GM13976 (cell line): ENCODE results near the gene SSNA1.

Source experiments
- DNase-seq: peaks from one replicate; pipeline ENCODE4 v3.0.0; 2012; ENCODE audit warnings: low spot score
- in situ Hi-C: fragments of 300-500 bp; cut with MboI; formaldehyde crosslinking; loops from one replicate; pipeline ENCODE4 v1.12.0; 2022; ENCODE audit warnings: low sequenced_read_pairs, mixed read lengths, inconsistent platforms; ENCODE audit not compliant: unreplicated experiment
- TF ChIP-seq, protein P1 (sequence below): IDR thresholded peaks from 2 replicates; pipeline ENCODE4 v1.5.1; 2012; ENCODE audit warnings: borderline replicate concordance, mild to moderate bottlenecking; ENCODE audit not compliant: insufficient read depth; ENCODE audit errors: extremely low read depth, missing control alignments, control extremely low read depth

SSNA1 gene

DNA sequence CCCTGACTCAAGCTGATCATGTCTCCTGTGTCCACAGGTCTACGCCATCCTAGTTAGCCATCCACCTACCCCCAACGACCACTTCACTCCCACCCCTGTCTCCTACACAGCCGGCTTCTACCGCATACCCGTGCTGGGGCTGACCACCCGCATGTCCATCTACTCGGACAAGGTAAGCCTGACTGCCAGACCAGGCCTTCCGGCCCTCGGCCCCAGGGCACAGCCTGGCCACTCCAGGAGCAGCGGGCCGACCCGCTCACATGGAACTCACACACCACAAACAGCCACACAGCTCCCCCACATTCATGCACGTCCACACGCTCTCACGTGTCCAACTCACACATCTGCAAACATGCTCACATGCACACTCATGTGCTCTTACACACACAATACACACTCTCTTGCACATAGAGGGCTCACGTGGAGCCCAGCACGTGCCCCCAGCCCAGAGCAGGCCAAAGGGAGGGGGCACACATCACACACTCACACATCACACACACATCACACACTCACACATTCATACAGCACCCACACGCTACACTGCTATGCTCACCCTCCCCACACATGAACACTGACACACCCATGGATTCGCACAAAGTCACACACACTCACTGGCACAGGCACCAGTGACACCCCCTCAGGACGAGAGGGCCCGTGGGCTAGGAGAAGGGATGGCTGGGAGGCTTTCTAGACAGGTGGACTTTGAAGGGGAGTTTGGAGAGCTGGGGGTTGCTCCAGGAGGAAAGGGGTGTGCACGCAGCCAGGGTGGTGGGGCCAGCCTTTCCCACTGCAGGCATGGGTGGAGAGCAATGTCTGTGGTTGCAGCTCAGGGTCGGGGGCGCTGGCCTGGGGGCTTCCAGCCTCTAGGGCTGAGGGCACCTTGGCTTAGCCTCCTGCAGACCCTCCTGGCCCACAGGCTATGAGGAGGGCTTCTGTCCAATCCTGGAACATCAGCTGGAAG lies 46.2 kb upstream of the SSNA1 start:
- in situ Hi-C loops, result no loop called here
- no peak for DNase-seq
- TF ChIP-seq, protein P1, sequence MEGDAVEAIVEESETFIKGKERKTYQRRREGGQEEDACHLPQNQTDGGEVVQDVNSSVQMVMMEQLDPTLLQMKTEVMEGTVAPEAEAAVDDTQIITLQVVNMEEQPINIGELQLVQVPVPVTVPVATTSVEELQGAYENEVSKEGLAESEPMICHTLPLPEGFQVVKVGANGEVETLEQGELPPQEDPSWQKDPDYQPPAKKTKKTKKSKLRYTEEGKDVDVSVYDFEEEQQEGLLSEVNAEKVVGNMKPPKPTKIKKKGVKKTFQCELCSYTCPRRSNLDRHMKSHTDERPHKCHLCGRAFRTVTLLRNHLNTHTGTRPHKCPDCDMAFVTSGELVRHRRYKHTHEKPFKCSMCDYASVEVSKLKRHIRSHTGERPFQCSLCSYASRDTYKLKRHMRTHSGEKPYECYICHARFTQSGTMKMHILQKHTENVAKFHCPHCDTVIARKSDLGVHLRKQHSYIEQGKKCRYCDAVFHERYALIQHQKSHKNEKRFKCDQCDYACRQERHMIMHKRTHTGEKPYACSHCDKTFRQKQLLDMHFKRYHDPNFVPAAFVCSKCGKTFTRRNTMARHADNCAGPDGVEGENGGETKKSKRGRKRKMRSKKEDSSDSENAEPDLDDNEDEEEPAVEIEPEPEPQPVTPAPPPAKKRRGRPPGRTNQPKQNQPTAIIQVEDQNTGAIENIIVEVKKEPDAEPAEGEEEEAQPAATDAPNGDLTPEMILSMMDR, result no peak

DNA sequence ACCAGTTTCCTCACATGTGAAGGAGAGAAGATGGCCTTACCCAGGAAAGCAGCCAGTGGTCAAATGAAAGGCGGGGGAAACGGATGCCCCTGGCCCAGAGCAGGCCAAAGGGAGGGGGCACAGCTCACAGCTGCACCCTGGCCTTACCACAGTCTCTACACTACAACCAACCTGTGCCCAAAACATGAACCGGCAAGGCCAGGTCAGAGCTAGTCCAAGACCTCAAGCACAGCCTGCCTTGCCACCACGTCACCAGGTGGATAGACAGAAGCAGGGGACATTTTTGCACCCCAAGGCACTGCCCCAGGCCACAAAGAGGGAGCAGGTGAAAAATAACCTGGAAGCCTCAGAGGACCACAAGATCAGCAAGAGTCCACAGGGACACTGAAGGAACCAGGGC lies 45.0 kb upstream of the SSNA1 start:
- in situ Hi-C loops, result no loop called here
- TF ChIP-seq, protein P1, result no peak
- DNase-seq, result no peak

DNA sequence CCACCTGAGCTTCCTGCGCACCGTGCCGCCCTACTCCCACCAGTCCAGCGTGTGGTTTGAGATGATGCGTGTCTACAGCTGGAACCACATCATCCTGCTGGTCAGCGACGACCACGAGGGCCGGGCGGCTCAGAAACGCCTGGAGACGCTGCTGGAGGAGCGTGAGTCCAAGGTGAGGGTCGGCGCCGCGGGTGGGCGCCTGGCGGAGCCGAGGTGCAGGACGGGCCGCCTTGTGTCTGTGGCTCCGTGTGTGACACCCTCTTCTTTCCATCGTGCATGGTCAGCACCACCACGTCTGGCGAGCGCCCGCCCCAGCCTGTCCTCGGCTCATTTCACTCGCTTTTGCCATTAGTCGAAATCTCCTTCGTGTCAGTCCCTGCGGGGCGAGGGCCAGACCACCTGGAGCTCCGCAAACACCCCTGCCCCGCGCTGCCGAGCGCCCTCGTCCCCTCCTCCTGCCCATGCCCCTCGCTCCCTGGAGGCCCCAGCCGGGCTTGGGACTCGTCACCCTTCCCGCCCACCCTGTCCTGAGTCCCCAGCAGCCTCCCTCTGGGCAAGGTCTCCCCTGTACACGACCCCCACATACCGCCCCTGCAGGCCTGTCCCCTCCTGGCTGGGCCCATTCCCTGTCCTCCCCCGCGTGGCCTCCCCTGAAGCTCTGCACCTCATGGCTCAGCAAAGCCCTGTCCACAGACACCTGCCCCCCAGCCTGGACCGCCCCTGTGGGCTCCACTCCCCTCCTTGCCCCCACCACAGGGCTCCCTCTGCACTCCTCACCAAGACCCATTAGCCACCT lies 42.5 kb upstream of the SSNA1 start:
- no peak for DNase-seq
- TF ChIP-seq, protein P1, result no peak
- in situ Hi-C loops, result no loop called here

DNA sequence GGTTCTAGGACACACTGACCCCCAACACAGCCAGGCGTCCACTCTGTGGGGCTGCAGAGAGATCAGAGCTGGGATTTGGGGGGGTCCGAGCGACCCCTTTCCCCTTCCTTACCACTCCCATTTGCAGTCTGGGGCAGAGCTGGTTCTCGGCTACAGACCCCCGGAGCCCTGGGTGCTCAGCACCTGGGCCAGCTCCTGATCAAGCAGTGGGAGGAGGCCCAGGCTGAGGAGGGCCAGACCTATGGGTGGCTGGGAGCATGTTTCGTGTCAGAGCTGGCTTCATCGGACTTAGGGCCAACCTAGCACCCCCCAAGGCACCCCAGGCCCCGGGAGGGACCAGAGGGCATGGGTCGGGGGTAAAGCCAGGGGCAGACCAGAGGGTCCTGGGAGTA lies 42.0 kb upstream of the SSNA1 start:
- TF ChIP-seq, protein P1, result no peak
- DNase-seq, result no peak
- in situ Hi-C loops, result no loop called here

DNA sequence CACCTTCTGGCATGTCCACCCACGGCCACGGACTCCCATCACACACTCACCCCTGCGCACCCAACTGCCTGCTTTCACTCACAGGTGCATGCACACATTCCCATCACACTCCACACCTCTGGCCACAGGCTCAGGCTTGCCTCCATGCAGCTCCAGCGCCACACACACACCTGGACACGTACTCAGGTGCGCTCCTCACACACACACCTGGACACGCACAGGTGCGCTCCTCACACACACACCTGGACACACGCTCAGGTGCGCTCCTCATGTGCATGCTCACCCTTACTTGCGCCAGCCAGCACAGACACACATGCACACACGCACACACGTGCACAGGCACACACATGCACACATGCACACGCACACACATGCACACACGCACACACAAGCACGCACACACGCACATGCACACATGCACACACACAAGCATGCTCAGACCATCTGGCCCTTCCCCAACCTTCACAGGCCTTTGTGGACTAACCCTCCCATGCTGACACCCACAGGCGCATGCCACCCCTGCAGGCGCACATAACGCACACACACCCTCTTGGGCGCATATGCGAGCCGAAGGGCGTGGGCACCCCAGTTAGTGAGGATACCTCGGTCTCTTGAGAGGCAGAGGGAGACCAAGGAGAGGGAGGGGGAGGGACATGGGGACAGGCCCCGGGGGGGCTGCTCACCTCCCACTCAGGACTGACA lies 41.2 kb upstream of the SSNA1 start:
- in situ Hi-C loops, result no loop called here
- TF ChIP-seq, protein P1, result no peak
- DNase-seq, result no peak

DNA sequence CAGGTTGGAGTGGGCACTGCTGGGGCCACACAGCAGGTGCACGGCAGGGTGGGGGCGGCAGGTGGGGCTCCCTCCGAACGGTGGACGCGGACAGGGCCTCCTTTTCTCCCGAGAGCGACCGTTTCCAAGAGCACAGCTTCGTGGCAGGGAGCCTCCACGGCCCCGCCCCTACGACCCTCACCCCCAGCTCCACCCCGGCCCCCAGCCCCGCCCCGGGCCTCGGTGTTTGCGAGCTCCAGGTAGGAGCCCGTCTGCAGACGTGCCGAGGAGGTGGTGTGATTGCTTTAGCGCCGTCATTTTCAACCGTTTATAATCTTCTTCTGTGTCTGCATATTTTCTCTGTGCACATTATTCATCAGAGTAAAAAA lies 40.7 kb upstream of the SSNA1 start:
- no peak for DNase-seq
- TF ChIP-seq, protein P1, result no peak
- in situ Hi-C loops, result no loop called here
